IPS DF 19.7 (cell line): Measurements from ENCODE around the gene CEP120.

ENCODE experiments used
- DNase-seq: peaks from one replicate; pipeline ENCODE4 v3.0.0-alpha.2; 2013; ENCODE audit warnings: low read depth, low spot score

CEP120 gene

DNA sequence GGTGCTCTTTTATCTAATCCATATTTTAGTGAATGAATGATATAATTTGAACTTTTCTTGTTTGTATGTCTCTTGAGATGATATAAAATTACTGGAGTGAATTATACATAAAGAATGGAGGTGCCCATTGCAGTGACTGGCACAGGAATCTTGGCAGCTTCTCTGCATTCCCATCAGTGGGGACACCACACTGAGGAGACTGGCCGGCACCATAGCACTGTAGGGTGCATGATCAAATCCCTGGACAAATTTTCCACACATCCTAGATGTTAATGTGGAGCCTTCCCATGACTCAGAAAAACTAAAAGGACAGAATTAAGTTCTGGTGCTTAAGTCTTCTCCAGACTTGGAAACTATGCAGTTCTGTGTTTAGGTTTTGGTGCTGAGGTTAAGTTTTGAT is 124.1 kb downstream of the CEP120 start:
- no peak for DNase-seq

DNA sequence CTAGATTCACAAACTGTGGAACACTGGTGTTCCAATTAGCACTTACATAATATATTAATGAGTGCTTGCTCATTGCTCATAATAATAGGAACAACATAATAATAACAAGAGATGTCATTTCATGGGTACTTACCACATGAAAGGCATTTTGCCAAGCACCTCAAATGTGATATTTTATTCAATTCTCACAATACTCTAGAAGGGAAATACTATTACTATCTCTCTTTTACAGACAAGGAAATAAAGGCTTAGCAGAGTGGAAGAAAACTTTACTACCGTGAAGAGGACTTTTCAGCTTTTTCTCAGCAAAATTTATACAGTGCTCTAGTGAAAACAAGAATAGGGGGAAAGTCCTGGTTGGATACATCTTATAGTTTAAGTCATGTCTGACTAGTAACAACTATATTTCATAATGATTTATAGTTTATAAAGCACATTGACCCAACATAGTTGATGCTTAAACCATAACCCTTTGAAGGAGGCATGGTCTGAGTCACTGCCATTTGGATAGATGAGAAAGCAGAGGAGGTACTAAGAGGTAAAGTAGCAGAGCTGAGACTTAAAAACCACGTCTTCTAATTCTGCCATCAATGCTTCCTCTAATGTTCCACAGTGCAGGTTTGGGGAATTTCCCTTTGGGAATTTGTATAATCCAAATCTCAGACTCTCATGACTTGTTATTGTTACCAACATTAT is 124.7 kb downstream of the CEP120 start:
- no peak for DNase-seq

DNA sequence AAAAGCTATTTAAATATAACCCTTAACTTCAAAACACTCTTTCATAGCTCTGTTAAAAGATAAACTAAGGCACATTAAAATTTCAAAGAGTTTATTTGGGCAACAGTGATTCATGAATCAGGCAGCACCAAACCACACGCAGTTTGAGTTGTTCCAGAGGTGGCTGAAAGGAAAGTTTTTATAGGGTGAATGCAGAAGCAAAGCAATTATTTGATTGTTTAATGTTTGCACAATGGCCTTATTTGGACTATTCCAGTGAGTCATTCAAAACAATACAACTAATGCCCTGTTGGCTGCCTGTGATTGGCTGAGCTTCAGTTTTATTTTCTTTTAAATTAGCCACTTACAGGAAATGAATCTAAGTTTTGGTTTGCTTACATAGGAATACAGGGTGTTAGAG is 125.3 kb downstream of the CEP120 start:
- no peak for DNase-seq

DNA sequence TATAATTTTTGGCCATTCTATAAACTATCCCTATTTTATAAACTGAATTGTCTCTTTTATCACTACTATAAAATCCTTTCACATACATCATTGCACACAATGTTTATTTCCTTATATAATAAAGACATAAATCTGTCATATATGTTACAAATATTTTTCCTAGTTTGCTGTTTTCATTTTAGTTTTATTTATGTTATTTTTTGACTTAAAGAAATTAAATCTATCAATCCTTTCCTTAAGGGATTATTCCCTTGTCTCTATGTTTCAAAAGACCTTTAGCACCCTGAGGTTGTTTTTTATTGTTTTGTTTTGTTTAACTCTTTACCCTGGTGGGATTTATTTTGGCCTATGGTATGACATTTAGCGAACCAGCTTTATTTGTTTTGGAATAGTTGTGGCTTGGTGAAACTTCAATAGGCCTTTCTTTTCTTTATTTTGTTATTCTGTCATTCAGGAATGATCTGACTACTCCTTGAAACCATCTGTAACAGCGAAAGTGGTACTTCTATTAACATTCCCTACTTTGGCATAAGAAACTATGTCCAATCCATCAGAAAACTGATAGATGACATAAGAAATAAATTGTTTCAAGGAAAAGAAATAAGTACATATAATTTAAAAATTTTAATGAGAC is 125.9 kb downstream of the CEP120 start:
- DNase-seq: no peak
